Kidney epithelial cell (primary cell): ENCODE measurements around the gene PRR15. TPM values are rescaled to one million over a fixed set of nuclear protein-coding genes. Genes with fewer than 3 reads are reported as not detected.
A peak's percentile ranks its signal among the peaks of the same experiment; 100 is the strongest.

Source experiments
- DNase-seq: peaks from one replicate; pipeline ENCODE4 v3.0.0-alpha.2; 2010; ENCODE audit warnings: low read depth
- H3K27me3 ChIP-seq: 2 replicates; pipeline ENCODE4 v1.6.0; 2011; ENCODE audit warnings: low read length; ENCODE audit not compliant: control insufficient read depth, insufficient read depth
- H3K36me3 ChIP-seq: 2 replicates; pipeline ENCODE4 v1.5.1; 2011; ENCODE audit warnings: low read length; ENCODE audit not compliant: control insufficient read depth, insufficient read depth
- H3K4me3 ChIP-seq: 2 replicates; pipeline ENCODE4 v1.5.1; 2011; ENCODE audit warnings: low read depth, mild to moderate bottlenecking, control low read depth, low read length
- total RNA-seq: library from RNA; depleted of rRNA; stranded (reverse); fragments of >200 nt; gene quantifications from 2 replicates; pipeline ENCODE4 v1.2.3, GENCODE V29; 2015
- TF ChIP-seq, protein P1 (sequence below): IDR thresholded peaks from 2 replicates; pipeline ENCODE4 v1.5.1; 2011; ENCODE audit warnings: mild to moderate bottlenecking, moderate library complexity, low read length, control low read depth, inconsistent platforms; ENCODE audit not compliant: insufficient read depth, poor library complexity, severe bottlenecking

PRR15 gene
- total RNA-seq, 1 donor from 2014 or later: 21.4 TPM

DNA sequence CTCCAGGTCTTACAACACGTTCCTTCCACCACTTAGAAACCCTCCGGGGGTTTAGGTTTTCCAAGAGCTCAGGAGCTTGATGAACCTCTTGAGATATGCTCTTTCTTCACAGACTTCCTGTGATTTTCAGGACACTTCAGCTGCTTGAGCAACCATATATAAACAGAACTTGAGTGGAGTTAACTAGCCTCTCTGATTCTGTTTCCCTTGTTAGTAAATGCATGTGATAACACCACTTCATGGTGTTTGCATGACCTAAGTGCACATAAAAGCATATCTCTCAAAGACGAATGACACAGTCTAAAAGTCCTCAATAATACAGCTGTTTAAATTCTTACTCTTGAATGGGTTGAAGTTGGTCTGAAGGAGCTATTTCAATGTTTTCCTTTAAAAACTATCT, 9.9 kb downstream of the PRR15 start:
- Histone ChIP-seq H3K36me3 (no peaks in the 10 kb centered on the region), H3K4me3 (no peak overlapping the region), H3K27me3 (no peaks in the 10 kb centered on the region)
- TF ChIP-seq, protein P1, sequence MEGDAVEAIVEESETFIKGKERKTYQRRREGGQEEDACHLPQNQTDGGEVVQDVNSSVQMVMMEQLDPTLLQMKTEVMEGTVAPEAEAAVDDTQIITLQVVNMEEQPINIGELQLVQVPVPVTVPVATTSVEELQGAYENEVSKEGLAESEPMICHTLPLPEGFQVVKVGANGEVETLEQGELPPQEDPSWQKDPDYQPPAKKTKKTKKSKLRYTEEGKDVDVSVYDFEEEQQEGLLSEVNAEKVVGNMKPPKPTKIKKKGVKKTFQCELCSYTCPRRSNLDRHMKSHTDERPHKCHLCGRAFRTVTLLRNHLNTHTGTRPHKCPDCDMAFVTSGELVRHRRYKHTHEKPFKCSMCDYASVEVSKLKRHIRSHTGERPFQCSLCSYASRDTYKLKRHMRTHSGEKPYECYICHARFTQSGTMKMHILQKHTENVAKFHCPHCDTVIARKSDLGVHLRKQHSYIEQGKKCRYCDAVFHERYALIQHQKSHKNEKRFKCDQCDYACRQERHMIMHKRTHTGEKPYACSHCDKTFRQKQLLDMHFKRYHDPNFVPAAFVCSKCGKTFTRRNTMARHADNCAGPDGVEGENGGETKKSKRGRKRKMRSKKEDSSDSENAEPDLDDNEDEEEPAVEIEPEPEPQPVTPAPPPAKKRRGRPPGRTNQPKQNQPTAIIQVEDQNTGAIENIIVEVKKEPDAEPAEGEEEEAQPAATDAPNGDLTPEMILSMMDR: no peak
- no peak for DNase-seq

DNA sequence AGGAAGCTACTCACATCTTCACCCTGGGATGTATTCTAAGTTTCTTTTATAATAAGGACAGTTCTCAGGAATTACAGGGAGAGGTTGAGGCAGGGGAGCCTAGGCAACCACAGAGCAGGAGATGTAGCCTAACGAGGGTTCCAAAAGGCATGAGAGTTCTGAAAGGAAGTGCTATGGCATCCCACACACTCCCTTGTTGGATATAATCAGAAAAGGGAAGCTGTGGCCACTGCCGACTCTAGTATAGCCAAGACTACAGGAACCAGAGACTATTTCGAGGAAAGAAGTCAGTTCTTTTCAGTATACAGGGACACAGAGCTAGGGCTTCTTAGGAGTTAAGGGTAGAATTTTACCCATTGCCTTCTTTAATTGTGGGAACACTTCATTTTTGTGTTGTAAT, 11.0 kb downstream of the PRR15 start:
- Histone ChIP-seq H3K36me3 (no peaks in the 10 kb centered on the region), H3K27me3 (no peaks in the 10 kb centered on the region), H3K4me3 (no peak overlapping the region)
- TF ChIP-seq, protein P1: no peak
- DNase-seq: no peak

DNA sequence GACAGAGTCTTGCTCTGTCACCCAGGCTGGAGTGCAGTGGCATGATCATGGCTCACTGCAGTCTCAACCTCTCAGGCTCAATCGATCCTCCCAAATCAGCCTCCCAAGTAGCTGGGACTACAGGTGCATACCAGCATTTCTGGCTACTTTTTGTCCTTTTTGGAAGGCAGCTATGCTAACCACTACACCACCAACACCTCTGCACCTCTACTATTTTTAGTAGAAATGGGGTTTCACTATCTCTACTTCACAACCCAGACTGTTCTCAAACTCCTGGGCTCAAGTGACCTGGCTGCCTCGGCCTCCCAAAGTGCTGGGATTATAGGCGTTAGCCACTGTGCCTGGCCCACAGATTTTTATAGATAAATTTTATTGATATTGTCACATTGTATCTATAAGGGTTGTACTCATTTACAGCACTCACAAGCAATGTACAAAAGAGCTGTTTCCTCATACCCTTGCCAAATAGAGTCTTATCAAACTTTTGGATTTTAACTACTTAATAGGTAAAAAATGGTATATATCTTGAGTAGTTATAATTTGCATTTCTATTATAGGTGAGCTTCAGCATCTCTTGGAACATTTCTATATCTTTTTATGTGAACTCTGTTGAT, 23.7 kb downstream of the PRR15 start:
- no peaks in the 10 kb centered on the region for H3K36me3 ChIP-seq
- H3K27me3 ChIP-seq: no peaks in the 10 kb centered on the region
- TF ChIP-seq, protein P1: no peak
- DNase-seq: no peak
- H3K4me3 ChIP-seq: no peak overlapping the region

DNA sequence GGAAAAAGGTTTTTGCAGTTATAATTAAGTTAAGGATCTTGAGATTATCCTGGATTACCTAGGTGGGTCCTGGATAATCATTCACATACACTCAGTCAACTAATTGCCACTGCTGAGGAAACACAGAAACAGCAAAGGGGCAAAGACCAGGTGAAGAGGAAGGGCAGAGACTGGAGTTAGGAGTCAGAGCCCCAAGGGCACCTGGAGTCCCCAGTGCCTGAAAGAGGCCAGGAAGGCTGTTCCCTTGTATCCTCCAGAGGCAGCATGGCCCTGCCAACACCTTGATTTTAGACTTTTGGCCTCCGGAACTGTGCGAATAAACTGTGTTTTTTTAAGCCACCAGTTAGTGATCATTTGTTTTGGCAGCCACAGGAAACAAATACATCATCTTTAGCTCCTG, 24.6 kb downstream of the PRR15 start:
- Histone ChIP-seq H3K4me3 (no peak overlapping the region), H3K27me3 (no peaks in the 10 kb centered on the region), H3K36me3 (no peaks in the 10 kb centered on the region)
- no peak for DNase-seq
- TF ChIP-seq, protein P1: no peak

DNA sequence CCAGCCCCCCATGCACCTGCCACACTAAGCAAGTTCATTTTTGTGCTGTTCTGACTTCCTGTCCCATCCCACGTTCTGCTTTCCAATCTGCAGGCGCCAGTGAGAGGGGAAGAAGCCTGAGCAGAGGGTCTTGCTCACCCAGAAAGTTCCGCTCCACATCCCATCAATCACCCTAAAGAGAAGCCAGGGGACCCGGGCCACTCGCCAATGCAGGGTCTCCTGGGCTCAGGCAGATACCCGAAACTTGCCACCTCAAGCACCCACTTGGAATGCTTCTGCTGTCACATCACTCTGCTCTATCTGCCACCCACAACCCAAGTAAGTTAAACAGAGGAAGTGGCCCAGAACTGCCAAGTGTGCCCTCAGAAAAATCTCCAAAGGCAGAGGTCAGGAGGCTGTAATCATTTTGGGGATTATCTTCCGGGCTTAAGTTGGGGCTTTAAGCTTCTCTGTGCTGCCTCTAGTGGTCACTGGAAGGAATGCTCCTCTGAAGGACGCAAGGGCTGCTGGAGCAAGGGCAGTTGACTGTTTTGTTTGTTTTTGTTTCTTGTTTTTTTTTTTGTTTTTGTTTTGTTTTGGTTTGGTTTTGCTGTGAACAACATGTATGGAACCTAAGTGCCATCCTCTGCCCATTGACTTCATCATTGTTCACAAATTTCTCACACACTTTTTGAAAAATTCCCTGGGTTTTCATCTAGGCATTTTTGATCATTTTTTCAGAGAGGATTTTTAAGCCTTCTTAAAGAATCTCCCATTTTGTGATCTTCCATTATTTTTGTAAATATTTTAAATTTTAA, 25.5 kb downstream of the PRR15 start:
- H3K36me3 ChIP-seq: no peaks in the 10 kb centered on the region
- no peak for DNase-seq
- no peaks in the 10 kb centered on the region for H3K27me3 ChIP-seq
- TF ChIP-seq, protein P1: peak; percentile 93
- no peak overlapping the region for H3K4me3 ChIP-seq
